GM12865 (cell line): ENCODE measurements around the gene VEGFA.

Experiments
- DNase-seq: peaks from one replicate; pipeline ENCODE4 v3.0.0; 2010; ENCODE audit warnings: low read depth
- H3K4me3 ChIP-seq: 2 replicates; pipeline ENCODE4 v1.5.1; 2011; ENCODE audit warnings: mild to moderate bottlenecking, low read depth, low read length, control low read depth
- CTCF ChIP-seq: IDR thresholded peaks from 2 replicates; pipeline ENCODE4 v1.5.1; 2011; ENCODE audit warnings: low read length, control low read depth, low read depth, inconsistent platforms; ENCODE audit not compliant: insufficient read depth; ENCODE audit errors: missing control alignments

The VEGFA gene

GRCh38 chr6:43734294-43734665 lies 35.7 kb upstream of the VEGFA start:
- TF ChIP-seq CTCF = no peak
- no peak overlapping the region for H3K4me3 ChIP-seq
- DNase-seq = no peak

DNA sequence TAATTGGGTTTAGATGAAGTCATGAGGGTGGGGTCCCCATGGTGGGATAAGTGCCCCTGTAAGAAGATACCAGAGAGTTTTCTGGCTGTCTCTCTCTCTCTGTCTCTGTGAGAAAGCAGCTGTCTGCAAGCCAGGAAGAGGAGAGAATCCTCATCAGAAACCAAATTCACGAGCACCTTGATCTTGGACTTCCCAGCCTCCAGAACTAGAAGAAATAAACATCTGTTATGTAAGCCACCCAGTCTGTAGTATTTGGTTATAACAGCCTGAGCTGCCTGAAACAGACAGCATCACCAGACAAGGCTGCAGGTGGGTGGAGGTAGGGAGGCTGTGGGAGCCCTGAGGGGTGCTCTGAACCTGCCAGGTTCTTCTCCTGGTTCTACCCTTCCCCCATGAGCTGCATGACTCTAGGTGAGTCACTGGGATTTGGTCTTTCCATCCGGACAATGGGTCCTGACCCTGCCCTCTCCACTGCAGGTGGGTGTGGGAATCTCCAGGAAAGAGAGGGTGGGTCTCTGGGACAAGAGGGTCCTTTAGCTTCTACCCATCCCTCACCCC lies 34.3 kb upstream of the VEGFA start:
- no peak for TF ChIP-seq CTCF
- no peak overlapping the region for H3K4me3 ChIP-seq
- DNase-seq = no peak

DNA sequence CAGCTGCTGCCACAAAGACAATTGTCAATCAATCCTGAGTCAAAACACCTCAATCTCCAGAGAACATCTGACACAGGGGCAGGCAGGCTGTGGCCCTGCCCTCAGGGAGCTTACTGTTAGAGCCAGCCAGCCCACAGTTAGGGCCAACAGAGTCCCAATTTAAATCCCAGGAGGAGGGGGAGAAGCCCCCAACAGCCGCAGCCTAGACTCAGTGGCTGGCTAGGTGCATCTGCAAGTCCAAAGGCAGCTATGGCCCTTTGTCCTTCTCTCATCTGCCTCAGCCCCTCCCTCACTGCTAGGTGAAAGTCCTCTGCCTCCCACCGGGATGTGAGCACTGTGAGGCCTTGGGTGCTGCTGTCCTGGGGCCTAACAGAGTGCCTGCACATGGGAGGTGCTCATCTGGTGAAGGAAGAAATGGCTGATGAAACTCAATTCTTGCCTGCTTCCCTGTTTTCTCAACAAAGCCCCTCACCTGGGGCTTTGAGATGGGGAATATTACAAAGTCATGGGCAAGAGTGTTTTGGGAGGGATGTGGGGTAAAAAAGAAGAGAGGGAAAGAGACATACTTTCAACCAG lies 33.7 kb upstream of the VEGFA start:
- no peak for DNase-seq
- H3K4me3 ChIP-seq = no peak overlapping the region
- TF ChIP-seq CTCF = no peak

DNA sequence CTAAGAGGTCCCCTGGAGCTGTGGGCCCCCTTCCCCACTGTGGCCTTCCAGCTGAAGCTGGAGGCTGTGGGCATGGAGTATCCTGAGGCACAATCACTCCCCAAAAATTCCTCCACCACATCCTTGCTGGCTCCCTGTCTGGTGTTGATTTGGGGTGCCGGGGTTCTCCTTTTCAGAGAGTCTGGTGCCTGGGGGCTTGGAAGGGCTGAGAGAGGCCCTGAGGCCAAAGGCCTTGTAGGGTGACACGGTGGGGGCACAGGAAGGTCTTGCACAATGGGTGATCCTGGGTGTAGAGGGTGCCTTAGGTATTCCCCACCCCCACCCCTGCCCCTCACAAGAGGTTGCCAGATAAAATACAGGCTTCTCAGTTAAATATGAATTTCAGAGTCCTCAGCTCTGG lies 33.2 kb upstream of the VEGFA start:
- H3K4me3 ChIP-seq = no peak overlapping the region
- TF ChIP-seq CTCF = no peak
- DNase-seq = no peak

DNA sequence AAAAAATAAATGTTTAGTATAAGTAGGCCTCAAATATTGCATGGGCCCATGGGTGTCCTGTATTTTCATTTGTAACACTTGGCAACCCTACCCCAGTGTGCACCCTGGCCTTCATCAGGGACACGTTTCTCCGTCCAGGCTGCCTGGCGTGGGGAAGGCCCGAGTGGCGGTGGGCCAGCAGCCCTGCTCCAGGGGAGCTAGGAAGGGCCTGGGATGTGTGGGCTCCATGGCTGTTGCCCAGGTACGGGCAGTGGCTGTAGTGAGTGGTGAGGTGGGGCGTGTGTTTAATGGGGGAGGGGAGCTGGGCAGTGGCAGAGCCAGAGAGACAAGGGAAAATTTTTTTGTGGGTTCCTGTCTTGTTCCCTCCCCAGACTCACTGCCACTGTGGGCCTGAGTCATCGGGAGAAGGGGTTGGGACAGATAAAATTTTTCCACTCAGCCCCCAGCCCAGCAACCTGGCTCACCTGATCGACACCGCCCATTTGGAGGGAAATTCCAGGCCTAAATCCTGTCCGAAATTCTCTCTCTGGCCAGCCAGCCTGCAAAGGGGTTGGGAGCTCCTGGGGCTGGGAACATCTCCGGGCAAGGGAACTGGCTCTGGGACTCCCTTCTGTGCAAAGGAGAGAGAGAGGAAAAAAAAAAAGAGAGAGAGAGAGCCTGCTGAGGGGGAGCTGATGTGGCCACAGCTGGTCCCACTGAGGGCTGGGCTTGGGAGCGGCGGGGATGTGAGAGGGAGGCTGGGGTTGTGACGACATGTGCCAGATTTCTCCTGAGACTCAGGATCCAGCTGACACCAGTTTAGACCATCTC lies 32.5 kb upstream of the VEGFA start:
- H3K4me3 ChIP-seq = no peak overlapping the region
- no peak for TF ChIP-seq CTCF
- DNase-seq = no peak

DNA sequence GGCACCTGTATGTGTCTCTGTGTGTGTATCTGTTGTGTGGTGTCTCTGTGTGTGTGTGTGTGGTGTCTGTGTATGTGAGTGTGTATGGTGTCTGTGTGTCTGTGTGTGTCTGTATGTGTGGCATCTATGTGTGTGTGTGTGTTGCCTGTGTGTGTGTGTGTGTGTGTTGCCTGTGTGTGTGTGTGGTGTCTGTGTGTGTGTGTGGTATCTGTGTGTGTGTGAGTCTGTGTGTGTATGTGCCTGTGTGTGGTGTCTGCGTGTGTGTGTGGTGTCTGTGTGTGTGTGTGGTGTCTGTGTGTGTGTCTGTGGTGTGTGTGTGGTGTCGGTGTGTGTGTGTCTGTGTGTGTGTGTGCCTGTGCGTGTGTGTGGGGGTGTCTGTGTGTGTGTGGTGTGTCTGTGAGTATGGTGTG lies 31.7 kb upstream of the VEGFA start:
- no peak for DNase-seq
- TF ChIP-seq CTCF = no peak
- no peak overlapping the region for H3K4me3 ChIP-seq
